Neural crest cell (in vitro differentiated cells): ENCODE data around the gene NTM. TPM values are rescaled to one million over a fixed set of nuclear protein-coding genes. Genes with fewer than 3 reads are reported as not detected.

Source experiments
- DNase-seq: peaks from one replicate; pipeline ENCODE4 v3.0.0; 2021; ENCODE audit warnings: low read depth, mixed read lengths, low spot score
- H3K27ac Mint-ChIP-seq: one replicate; pipeline ENCODE4 v1.8.0; 2021; ENCODE audit warnings: mild to moderate bottlenecking, mixed read lengths; ENCODE audit not compliant: unreplicated experiment
- H3K27me3 Mint-ChIP-seq: 2 replicates; pipeline ENCODE4 v1.8.0; 2021; ENCODE audit warnings: low read depth, mild to moderate bottlenecking, mixed read lengths
- H3K36me3 Mint-ChIP-seq: 2 replicates; pipeline ENCODE4 v1.8.0; 2021; ENCODE audit warnings: low read depth, mild to moderate bottlenecking, mixed read lengths
- H3K4me1 Mint-ChIP-seq: 2 replicates; pipeline ENCODE4 v1.8.0; 2021; ENCODE audit warnings: mixed read lengths
- H3K4me3 Mint-ChIP-seq: one replicate; pipeline ENCODE4 v1.8.0; 2021; ENCODE audit warnings: mild to moderate bottlenecking, mixed read lengths
- H3K9me3 Mint-ChIP-seq: 2 replicates; pipeline ENCODE4 v1.8.0; 2021; ENCODE audit warnings: mixed read lengths
- total RNA-seq: library from RNA; stranded (reverse); gene quantifications from 2 replicates; pipeline ENCODE4 v1.2.1, GENCODE V29; 2021
- TF ChIP-seq, protein P1 (sequence below): fragments of 200-600 bp; sonication (generic); conservative IDR thresholded peaks from 2 replicates; pipeline ENCODE4 v1.5.0; 2021; ENCODE audit warnings: antibody characterized with exemption, mild to moderate bottlenecking

NTM gene
- total RNA-seq, 1 donor from 2014 or later = 11.3 TPM

- H3K27ac Mint-ChIP-seq = no peak overlapping the region
- no peak for DNase-seq
- TF ChIP-seq, protein P1, sequence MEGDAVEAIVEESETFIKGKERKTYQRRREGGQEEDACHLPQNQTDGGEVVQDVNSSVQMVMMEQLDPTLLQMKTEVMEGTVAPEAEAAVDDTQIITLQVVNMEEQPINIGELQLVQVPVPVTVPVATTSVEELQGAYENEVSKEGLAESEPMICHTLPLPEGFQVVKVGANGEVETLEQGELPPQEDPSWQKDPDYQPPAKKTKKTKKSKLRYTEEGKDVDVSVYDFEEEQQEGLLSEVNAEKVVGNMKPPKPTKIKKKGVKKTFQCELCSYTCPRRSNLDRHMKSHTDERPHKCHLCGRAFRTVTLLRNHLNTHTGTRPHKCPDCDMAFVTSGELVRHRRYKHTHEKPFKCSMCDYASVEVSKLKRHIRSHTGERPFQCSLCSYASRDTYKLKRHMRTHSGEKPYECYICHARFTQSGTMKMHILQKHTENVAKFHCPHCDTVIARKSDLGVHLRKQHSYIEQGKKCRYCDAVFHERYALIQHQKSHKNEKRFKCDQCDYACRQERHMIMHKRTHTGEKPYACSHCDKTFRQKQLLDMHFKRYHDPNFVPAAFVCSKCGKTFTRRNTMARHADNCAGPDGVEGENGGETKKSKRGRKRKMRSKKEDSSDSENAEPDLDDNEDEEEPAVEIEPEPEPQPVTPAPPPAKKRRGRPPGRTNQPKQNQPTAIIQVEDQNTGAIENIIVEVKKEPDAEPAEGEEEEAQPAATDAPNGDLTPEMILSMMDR = no peak
- H3K4me1 Mint-ChIP-seq = peaks cover 43% of the 10 kb centered on the region
- no peaks in the 10 kb centered on the region for H3K27me3 Mint-ChIP-seq
- no peaks in the 10 kb centered on the region for H3K9me3 Mint-ChIP-seq
- H3K36me3 Mint-ChIP-seq = no peaks in the 10 kb centered on the region
- H3K4me3 Mint-ChIP-seq = no peak overlapping the region
Measured at GRCh38 chr11:132049205-132049604, 678.8 kb downstream of the NTM start.

DNA sequence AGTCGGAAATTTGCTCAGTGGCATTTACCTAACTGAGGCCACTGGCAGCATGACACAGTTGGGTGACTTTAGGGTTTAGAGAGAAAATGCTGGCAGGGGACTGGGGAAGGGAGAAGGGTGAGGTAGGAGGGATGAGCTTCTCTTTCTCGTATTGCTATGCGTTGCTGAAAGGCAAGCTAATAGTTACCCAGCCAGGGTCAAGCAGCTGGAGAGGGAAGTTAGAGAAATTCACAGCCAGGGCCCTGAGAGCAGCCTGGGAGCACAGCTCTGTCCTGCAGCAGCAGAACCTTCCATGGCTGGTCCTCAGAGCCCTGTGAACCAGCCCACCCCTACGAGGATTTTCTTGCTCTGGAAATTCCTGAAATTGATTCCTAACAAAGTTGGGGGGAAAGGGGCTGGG lies 679.6 kb downstream of the NTM start:
- Mint-ChIP-seq H3K27me3 (no peaks in the 10 kb centered on the region), H3K4me3 (no peak overlapping the region), H3K27ac (no peak overlapping the region), H3K9me3 (no peaks in the 10 kb centered on the region), H3K4me1 (peaks cover 37% of the 10 kb centered on the region), H3K36me3 (no peaks in the 10 kb centered on the region)
- DNase-seq = no peak
- TF ChIP-seq, protein P1 = no peak

GRCh38 chr11:132050577-132051165 lies 680.3 kb downstream of the NTM start:
- Mint-ChIP-seq H3K4me3 (no peak overlapping the region), H3K27me3 (no peaks in the 10 kb centered on the region), H3K4me1 (peaks cover 36% of the 10 kb centered on the region), H3K9me3 (no peaks in the 10 kb centered on the region), H3K36me3 (no peaks in the 10 kb centered on the region), H3K27ac (no peak overlapping the region)
- TF ChIP-seq, protein P1 = no peak
- no peak for DNase-seq

DNA sequence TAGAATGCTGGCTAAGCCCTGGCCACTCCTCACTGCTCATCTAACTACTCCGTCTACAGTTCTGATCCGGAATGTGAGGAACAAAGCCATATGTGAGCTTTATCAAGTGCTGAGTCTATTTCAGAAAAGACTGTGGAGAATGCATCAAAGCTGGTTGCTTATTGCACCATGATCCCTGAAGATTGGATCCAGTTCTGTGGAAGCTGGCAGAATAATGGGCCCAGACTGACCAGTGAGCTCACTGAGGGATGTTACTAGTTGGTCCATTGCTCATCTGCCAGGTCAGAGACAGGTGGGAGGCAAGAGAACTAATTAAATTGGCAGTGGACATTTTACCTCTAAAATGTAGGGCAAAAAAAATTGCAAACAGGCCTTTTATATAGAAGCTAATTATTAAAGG lies 681.3 kb downstream of the NTM start:
- Mint-ChIP-seq H3K27ac (no peak overlapping the region), H3K4me3 (no peak overlapping the region), H3K36me3 (no peaks in the 10 kb centered on the region), H3K9me3 (no peaks in the 10 kb centered on the region), H3K27me3 (no peaks in the 10 kb centered on the region), H3K4me1 (peaks cover 31% of the 10 kb centered on the region)
- TF ChIP-seq, protein P1 = no peak
- no peak for DNase-seq

DNA sequence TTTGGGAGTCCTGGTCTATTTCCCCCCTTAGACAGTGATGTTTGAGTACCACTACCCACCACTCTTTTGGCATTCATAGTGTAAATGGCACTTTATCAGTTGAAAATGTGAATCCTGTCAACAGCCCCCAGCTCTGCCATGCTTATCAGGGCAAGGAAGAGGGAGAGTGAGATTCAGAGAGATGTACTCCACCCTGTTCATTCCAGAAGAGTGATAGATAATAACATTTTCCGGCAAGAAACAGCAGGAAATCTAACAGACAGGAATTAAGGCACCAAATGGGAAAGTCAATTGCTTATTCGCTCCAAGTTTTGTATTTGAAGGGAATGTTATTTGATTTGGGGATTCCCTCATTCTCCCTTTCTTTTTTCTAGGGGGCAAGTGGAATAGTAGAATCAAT lies 681.9 kb downstream of the NTM start:
- Mint-ChIP-seq H3K36me3 (no peaks in the 10 kb centered on the region), H3K27ac (no peak overlapping the region), H3K27me3 (no peaks in the 10 kb centered on the region), H3K4me1 (peaks cover 25% of the 10 kb centered on the region), H3K9me3 (no peaks in the 10 kb centered on the region), H3K4me3 (no peak overlapping the region)
- TF ChIP-seq, protein P1 = no peak
- no peak for DNase-seq

- no peaks in the 10 kb centered on the region for H3K27me3 Mint-ChIP-seq
Measured at GRCh38 chr11:132052904-132053303, 682.5 kb downstream of the NTM start.

More at GRCh38 chr11:132052904-132053303, 682.5 kb downstream of the NTM start:
- no peak overlapping the region for H3K27ac Mint-ChIP-seq
- no peaks in the 10 kb centered on the region for H3K9me3 Mint-ChIP-seq
- H3K36me3 Mint-ChIP-seq = no peaks in the 10 kb centered on the region
- H3K4me3 Mint-ChIP-seq = no peak overlapping the region
- TF ChIP-seq, protein P1 = no peak
- peaks cover 19% of the 10 kb centered on the region for H3K4me1 Mint-ChIP-seq
- DNase-seq = no peak
